HepG2 (cell line): ENCODE results near the gene BCAS1. TPM values are rescaled to one million over a fixed set of nuclear protein-coding genes. Genes with fewer than 3 reads are reported as not detected.

ENCODE experiments used
- ADNP ChIP-seq: sonication (generic); formaldehyde crosslinking; IDR thresholded peaks from 2 replicates; pipeline ENCODE4 v1.4.0; 2020; ENCODE audit warnings: missing genetic modification reagents
- CC2D1A ChIP-seq: sonication (generic); formaldehyde crosslinking; IDR thresholded peaks from 2 replicates; pipeline ENCODE4 v1.8.1; 2023; ENCODE audit warnings: mild to moderate bottlenecking, missing genetic modification reagents
- CCDC6 ChIP-seq: sonication (generic); formaldehyde crosslinking; IDR thresholded peaks from 2 replicates; pipeline ENCODE4 v1.8.1; 2022; ENCODE audit warnings: mild to moderate bottlenecking, missing genetic modification reagents, moderate library complexity
- DNMT3B ChIP-seq: conservative IDR thresholded peaks from 2 replicates; pipeline ENCODE4 v1.6.1; 2016; ENCODE audit warnings: missing biosample characterization, control low read depth
- ETV6 ChIP-seq: sonication (generic); formaldehyde crosslinking; conservative IDR thresholded peaks from 2 replicates; pipeline ENCODE4 v1.4.0; 2020; ENCODE audit warnings: missing genetic modification reagents
- HMGA1 ChIP-seq: sonication (generic); formaldehyde crosslinking; conservative IDR thresholded peaks from 2 replicates; pipeline ENCODE4 v1.4.0; 2020; ENCODE audit warnings: missing genetic modification reagents
- MBD4 ChIP-seq: IDR thresholded peaks from 2 replicates; pipeline ENCODE4 v1.6.1; 2012; ENCODE audit warnings: low read length, inconsistent platforms, borderline replicate concordance
- MTF2 ChIP-seq: sonication (generic); formaldehyde crosslinking; IDR thresholded peaks from 2 replicates; pipeline ENCODE4 v1.5.0; 2020; ENCODE audit warnings: missing genetic modification reagents, borderline replicate concordance
- NFKBIZ ChIP-seq: IDR thresholded peaks from 2 replicates; pipeline ENCODE4 v1.6.1; 2018; ENCODE audit warnings: missing genetic modification reagents, missing compliant biosample characterization
- NPAS2 ChIP-seq: sonication (generic); formaldehyde crosslinking; IDR thresholded peaks from 2 replicates; pipeline ENCODE4 v1.8.0; 2022; ENCODE audit warnings: mild to moderate bottlenecking, missing genetic modification reagents, borderline replicate concordance
- POLR2AphosphoS5 ChIP-seq: IDR thresholded peaks from 2 replicates; pipeline ENCODE4 v1.6.1; 2012; ENCODE audit warnings: low read depth, low read length
- RAD21 ChIP-seq: fragments of 450-650 bp; formaldehyde crosslinking; IDR thresholded peaks from 2 replicates; pipeline ENCODE4 v1.5.0; 2020; ENCODE audit warnings: mild to moderate bottlenecking
- REPIN1 ChIP-seq: sonication (generic); formaldehyde crosslinking; IDR thresholded peaks from 2 replicates; pipeline ENCODE4 v1.8.0; 2022; ENCODE audit warnings: missing genetic modification reagents, low read depth, mild to moderate bottlenecking, borderline replicate concordance
- TMF1 ChIP-seq: sonication (generic); formaldehyde crosslinking; IDR thresholded peaks from 2 replicates; pipeline ENCODE4 v1.8.1; 2022; ENCODE audit warnings: low read depth, missing genetic modification reagents
- U2AF1 ChIP-seq: fragments of 200-400 bp; formaldehyde crosslinking; optimal IDR thresholded peaks from 2 replicates; pipeline ENCODE3; 2017; ENCODE audit warnings: mild to moderate bottlenecking, low read depth, low read length
- ZBTB42 ChIP-seq: sonication (generic); formaldehyde crosslinking; IDR thresholded peaks from 2 replicates; pipeline ENCODE4 v1.5.0; 2020; ENCODE audit warnings: mild to moderate bottlenecking, missing genetic modification reagents
- ZIK1 ChIP-seq: sonication (generic); formaldehyde crosslinking; IDR thresholded peaks from 2 replicates; pipeline ENCODE4 v1.5.0; 2020; ENCODE audit warnings: mild to moderate bottlenecking, low read depth, missing genetic modification reagents, borderline replicate concordance
- ZNF253 ChIP-seq: sonication (generic); formaldehyde crosslinking; IDR thresholded peaks from 2 replicates; pipeline ENCODE4 v1.8.0; 2022; ENCODE audit warnings: mild to moderate bottlenecking, missing genetic modification reagents, borderline replicate concordance
- ZNF317 ChIP-seq: sonication (generic); formaldehyde crosslinking; IDR thresholded peaks from 2 replicates; pipeline ENCODE4 v1.5.0; 2020; ENCODE audit warnings: mild to moderate bottlenecking, missing genetic modification reagents
- ZNF34 ChIP-seq: sonication (generic); formaldehyde crosslinking; IDR thresholded peaks from 2 replicates; pipeline ENCODE4 v1.4.0; 2020; ENCODE audit warnings: mild to moderate bottlenecking, missing genetic modification reagents, borderline replicate concordance
- ZNF543 ChIP-seq: sonication (generic); formaldehyde crosslinking; IDR thresholded peaks from 2 replicates; pipeline ENCODE4 v1.4.0; 2020; ENCODE audit warnings: mild to moderate bottlenecking, missing genetic modification reagents
- polyA plus RNA-seq, 8 experiments: library from polyadenylated mRNA; depleted of rRNA in 3 of 8; stranded (reverse) in 7 of 8; unstranded in 1 of 8; fragments of >200 nt; fragmentation: Illumina TruSeq in 4 of 8; extraction: Trizol in 4 of 8; gene quantifications; 2 replicates each; pipeline versions ENCODE4 v1.2.1 to v1.2.3, GENCODE V29; 2011 to 2016; ENCODE audit warnings: low read depth in 4 of 8, missing spikeins in 1 of 8, mixed read lengths in 1 of 8; ENCODE audit not compliant: insufficient read depth in 1 of 8
- total RNA-seq, 5 experiments: library from RNA; depleted of rRNA; stranded (reverse); fragments of >200 nt; fragmentation: Illumina TruSeq; extraction: Trizol; gene quantifications; 2 replicates each; pipeline ENCODE4 v1.2.3, GENCODE V29; 2016; ENCODE audit warnings: low read depth in 1 of 5
- TF ChIP-seq, protein P1 (sequence below): sonication (generic); formaldehyde crosslinking; conservative IDR thresholded peaks from 2 replicates; pipeline ENCODE4 v1.4.0; 2020; ENCODE audit warnings: missing genetic modification reagents
- TF ChIP-seq, protein P2 (sequence below): sonication (generic); formaldehyde crosslinking; conservative IDR thresholded peaks from 2 replicates; pipeline ENCODE4 v1.4.0; 2020; ENCODE audit warnings: missing genetic modification reagents

Gene BCAS1
- total and polyA plus RNA-seq, 2 of the 13 experiments (the other 11 are each of a cell fraction or from before 2014, with no cell fraction given): 0.55 to 0.91 TPM

DNA sequence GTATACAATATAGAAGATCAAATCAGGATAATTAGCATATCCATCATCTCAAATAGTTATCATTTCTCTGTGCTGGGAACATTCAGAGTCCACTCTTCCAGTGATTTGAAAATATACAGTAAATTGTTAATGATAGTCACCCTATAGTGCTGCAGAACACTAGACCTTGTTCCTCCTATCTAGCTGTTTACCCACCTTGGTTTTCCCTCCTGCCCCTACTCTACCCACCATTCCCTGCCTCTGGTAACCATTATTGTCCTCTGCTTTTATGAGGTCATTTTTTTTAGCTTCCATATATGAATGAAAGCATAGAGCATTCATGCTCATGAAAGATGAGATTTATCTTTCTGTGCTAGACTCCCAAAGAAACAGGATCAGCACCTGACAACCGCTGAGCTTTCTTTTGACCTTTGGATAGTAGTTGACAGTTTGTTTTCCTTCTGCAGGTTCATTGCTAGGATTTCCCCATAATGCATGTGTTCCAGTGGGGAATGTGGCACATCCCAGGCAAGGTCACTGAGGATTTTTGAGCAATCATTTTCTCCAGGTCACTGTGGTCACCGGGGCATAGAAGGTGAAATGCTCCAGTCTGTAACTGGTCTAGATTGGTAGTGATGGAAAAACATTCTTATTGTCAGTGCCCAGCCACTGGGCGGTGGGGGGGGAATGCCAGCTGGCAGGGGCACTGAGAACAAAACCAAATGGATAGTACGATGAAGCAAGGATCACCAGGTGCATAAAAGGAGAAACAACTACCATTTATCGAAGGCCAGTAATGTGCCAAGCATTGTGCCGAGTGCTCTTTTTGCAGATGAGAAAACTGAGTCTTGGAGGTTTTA is 33.6 kb upstream of the BCAS1 start (continued):
- TF ChIP-seq, protein P1, sequence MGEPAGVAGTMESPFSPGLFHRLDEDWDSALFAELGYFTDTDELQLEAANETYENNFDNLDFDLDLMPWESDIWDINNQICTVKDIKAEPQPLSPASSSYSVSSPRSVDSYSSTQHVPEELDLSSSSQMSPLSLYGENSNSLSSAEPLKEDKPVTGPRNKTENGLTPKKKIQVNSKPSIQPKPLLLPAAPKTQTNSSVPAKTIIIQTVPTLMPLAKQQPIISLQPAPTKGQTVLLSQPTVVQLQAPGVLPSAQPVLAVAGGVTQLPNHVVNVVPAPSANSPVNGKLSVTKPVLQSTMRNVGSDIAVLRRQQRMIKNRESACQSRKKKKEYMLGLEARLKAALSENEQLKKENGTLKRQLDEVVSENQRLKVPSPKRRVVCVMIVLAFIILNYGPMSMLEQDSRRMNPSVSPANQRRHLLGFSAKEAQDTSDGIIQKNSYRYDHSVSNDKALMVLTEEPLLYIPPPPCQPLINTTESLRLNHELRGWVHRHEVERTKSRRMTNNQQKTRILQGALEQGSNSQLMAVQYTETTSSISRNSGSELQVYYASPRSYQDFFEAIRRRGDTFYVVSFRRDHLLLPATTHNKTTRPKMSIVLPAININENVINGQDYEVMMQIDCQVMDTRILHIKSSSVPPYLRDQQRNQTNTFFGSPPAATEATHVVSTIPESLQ (CRISPR knock-in tag): 0 out of 2 replicates have a peak, but pooled peaks have one; percentile 29
- peak; percentile 58; the same call in 1 of the 2 replicates for TF ChIP-seq TMF1 (CRISPR knock-in tag)
- no peak for TF ChIP-seq MTF2 (CRISPR knock-in tag)
- 0 out of 2 replicates have a peak, but pooled peaks have one; percentile 75 for TF ChIP-seq CC2D1A (CRISPR knock-in tag)
- TF ChIP-seq ZBTB42 (CRISPR knock-in tag): no peak
- TF ChIP-seq, protein P2, sequence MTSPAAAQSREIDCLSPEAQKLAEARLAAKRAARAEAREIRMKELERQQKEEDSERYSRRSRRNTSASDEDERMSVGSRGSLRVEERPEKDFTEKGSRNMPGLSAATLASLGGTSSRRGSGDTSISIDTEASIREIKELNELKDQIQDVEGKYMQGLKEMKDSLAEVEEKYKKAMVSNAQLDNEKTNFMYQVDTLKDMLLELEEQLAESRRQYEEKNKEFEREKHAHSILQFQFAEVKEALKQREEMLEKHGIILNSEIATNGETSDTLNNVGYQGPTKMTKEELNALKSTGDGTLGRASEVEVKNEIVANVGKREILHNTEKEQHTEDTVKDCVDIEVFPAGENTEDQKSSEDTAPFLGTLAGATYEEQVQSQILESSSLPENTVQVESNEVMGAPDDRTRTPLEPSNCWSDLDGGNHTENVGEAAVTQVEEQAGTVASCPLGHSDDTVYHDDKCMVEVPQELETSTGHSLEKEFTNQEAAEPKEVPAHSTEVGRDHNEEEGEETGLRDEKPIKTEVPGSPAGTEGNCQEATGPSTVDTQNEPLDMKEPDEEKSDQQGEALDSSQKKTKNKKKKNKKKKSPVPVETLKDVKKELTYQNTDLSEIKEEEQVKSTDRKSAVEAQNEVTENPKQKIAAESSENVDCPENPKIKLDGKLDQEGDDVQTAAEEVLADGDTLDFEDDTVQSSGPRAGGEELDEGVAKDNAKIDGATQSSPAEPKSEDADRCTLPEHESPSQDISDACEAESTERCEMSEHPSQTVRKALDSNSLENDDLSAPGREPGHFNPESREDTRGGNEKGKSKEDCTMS (CRISPR knock-in tag): no peak
- TF ChIP-seq ZNF253 (CRISPR knock-in tag): no peak
- peak; percentile 91; the same call in 1 of the 2 replicates for TF ChIP-seq DNMT3B
- TF ChIP-seq ZNF317 (CRISPR knock-in tag): peak; percentile 89
- peak; percentile 64; the same call in 1 of the 2 replicates for TF ChIP-seq ADNP (CRISPR knock-in tag)
- TF ChIP-seq ZNF34 (CRISPR knock-in tag): 0 out of 2 replicates have a peak, but pooled peaks have one; percentile 10
- TF ChIP-seq RAD21 (CRISPR knock-in tag): peak; percentile 70
- TF ChIP-seq ZNF543 (CRISPR knock-in tag): no peak
- no peak for TF ChIP-seq HMGA1 (CRISPR knock-in tag)
- TF ChIP-seq NFKBIZ (CRISPR knock-in tag): peak; percentile 99
- TF ChIP-seq U2AF1: no peak
- TF ChIP-seq REPIN1 (CRISPR knock-in tag): peak; percentile 98
- peak; percentile 93; the same call in 1 of the 2 replicates for TF ChIP-seq MBD4
- TF ChIP-seq ETV6 (CRISPR knock-in tag): no peak; the same call in 1 of the 2 replicates
- no peak for TF ChIP-seq ZIK1 (CRISPR knock-in tag)
- TF ChIP-seq CCDC6: peak; percentile 43; the same call in 1 of the 2 replicates
- TF ChIP-seq NPAS2 (CRISPR knock-in tag): no peak
- peak; percentile 38; the same call in 1 of the 2 replicates for TF ChIP-seq POLR2AphosphoS5
